SU-DHL-6 (cell line): ENCODE data around the gene PRR14L.

Experiments
- H2AFZ ChIP-seq: fragments of 200-600 bp; sonication (generic); 2 replicates; pipeline ENCODE4 v1.6.1; 2014; ENCODE audit warnings: low read depth, mild to moderate bottlenecking, moderate library complexity, mixed read lengths, antibody characterized with exemption, low read length; ENCODE audit not compliant: severe bottlenecking
- H3F3A ChIP-seq: fragments of 200-600 bp; shearing (Covaris generic); 2 replicates; pipeline ENCODE4 v1.6.0; 2016; ENCODE audit warnings: antibody characterized with exemption, mild to moderate bottlenecking; ENCODE audit not compliant: insufficient read depth
- H3K27ac ChIP-seq: fragments of 200-600 bp; sonication (generic); 2 replicates; pipeline ENCODE4 v1.5.1; 2016; ENCODE audit warnings: low read depth, mild to moderate bottlenecking, low read length, moderate library complexity, mixed read lengths
- H3K27me3 ChIP-seq: fragments of 200-600 bp; sonication (generic), shearing (Covaris generic); 2 replicates; pipeline ENCODE4 v1.6.0; 2014; ENCODE audit warnings: mild to moderate bottlenecking, low read length
- H3K36me3 ChIP-seq: fragments of 200-600 bp; sonication (generic); 2 replicates; pipeline ENCODE4 v1.6.1; 2014; ENCODE audit warnings: mild to moderate bottlenecking, low read length, mixed read lengths
- H3K4me2 ChIP-seq: fragments of 300-600, 200-600 bp; shearing (Covaris generic), sonication (generic); 2 replicates; pipeline ENCODE4 v1.6.0; 2014; ENCODE audit warnings: low read length, low read depth, mild to moderate bottlenecking; ENCODE audit not compliant: poor library complexity, severe bottlenecking
- H3K4me3 ChIP-seq: fragments of 200-600 bp; sonication (generic); 2 replicates; pipeline ENCODE4 v1.5.1; 2014; ENCODE audit warnings: antibody characterized with exemption, low read length, mild to moderate bottlenecking, mixed read lengths; ENCODE audit not compliant: insufficient read depth, poor library complexity, severe bottlenecking
- H3K79me2 ChIP-seq: fragments of 200-600 bp; sonication (generic); 2 replicates; pipeline ENCODE4 v1.6.1; 2014; ENCODE audit warnings: mild to moderate bottlenecking, low read length, moderate library complexity; ENCODE audit not compliant: insufficient read depth
- H3K9ac ChIP-seq: fragments of 200-600 bp; sonication (generic); 2 replicates; pipeline ENCODE4 v1.7.0; 2014; ENCODE audit warnings: mild to moderate bottlenecking, low read length
- H3K9me2 ChIP-seq: fragments of 200-600 bp; sonication (generic); replicated peaks from 2 replicates; pipeline ENCODE4 v1.6.1; 2014; ENCODE audit warnings: low read length; ENCODE audit not compliant: insufficient read depth
- H3K9me3 ChIP-seq: fragments of 200-600 bp; sonication (generic); 2 replicates; pipeline ENCODE4 v1.6.1; 2014; ENCODE audit warnings: low read length, mixed read lengths; ENCODE audit not compliant: insufficient read depth
- H4K20me1 ChIP-seq: fragments of 200-600 bp; sonication (generic); 2 replicates; pipeline ENCODE4 v1.6.1; 2014; ENCODE audit warnings: low read depth, mild to moderate bottlenecking, antibody characterized with exemption, low read length, moderate library complexity, mixed read lengths
- CTCF ChIP-seq: fragments of 200-600 bp; sonication (generic); IDR thresholded peaks from one replicate; pipeline ENCODE4 v1.5.1; 2017; ENCODE audit warnings: antibody characterized with exemption, mild to moderate bottlenecking, low read length, moderate library complexity; ENCODE audit not compliant: insufficient read depth, poor library complexity, severe bottlenecking
- EZH2phosphoT487 ChIP-seq: fragments of 200-600 bp; sonication (generic), shearing (Covaris generic); conservative IDR thresholded peaks from 2 replicates; pipeline ENCODE4 v1.6.1; 2018; ENCODE audit warnings: mild to moderate bottlenecking, antibody characterized with exemption, low read length, moderate library complexity, mixed read lengths

The PRR14L gene

DNA sequence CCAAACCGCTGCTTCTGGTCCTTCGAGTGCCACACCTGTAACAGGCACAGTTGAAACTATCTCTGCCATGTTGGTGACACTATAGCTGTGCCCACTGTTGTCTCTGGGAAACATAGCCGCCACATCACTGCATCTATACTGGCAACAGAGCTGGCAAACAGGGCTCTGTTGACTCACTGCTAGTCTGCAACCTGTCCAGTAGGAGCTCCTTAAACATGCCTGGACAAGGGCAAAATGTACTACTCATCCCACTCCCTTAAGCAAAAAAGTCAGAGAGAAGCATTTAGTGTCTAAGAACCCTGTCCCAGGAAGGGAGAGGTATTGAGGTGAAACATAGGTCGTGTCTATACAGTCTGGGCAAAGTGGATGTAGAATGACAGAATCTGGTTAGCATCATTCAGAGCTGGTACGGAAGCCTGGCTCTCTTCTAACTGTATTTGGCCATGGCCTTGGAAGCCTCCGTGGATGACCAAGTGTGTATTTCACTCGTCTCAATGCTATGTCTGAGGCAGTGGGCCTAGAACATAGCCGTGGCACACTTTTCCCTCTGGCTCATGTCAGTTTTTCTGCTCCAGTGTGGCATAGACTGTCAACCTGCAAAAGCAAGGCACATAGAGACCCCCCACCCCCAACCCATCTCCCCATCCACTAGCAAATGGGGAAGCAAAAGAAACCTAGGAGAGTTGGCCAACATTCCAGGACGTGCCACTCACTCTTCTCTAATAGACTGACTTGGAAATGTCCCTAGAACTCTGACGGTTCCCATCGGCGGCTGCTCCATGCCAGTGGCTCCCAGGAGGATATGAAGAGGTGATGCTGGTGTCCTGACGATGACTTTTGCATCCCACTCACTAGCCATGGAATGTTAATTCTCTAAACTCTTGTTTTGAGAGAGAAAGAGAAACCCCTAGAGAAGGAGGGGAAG lies 66.5 kb downstream of the PRR14L start:
- Histone ChIP-seq H2AFZ (no peak overlapping the region), H3K4me2 (no peak overlapping the region), H3K27me3 (no peaks in the 10 kb centered on the region), H3K36me3 (no peaks in the 10 kb centered on the region), H3K27ac (no peak overlapping the region), H3K9me3 (no peaks in the 10 kb centered on the region), H4K20me1 (no peaks in the 10 kb centered on the region), H3K4me3 (no peak overlapping the region), H3K9me2 (no peaks in the 10 kb centered on the region), H3K9ac (no peak overlapping the region), H3F3A (peaks cover 5% of the 10 kb centered on the region; the same call in 1 of the 2 replicates), H3K79me2 (no peaks in the 10 kb centered on the region)
- no peak for TF ChIP-seq EZH2phosphoT487
- TF ChIP-seq CTCF = no peak

- no peak overlapping the region for H3K27ac ChIP-seq
- H3K79me2 ChIP-seq = no peaks in the 10 kb centered on the region
- no peak overlapping the region for H3K4me3 ChIP-seq
- no peaks in the 10 kb centered on the region for H3K9me3 ChIP-seq
- H3K9ac ChIP-seq = no peak overlapping the region
- H4K20me1 ChIP-seq = no peaks in the 10 kb centered on the region
- TF ChIP-seq EZH2phosphoT487 (no peak), CTCF (no peak)
- no peak overlapping the region for H2AFZ ChIP-seq
- no peaks in the 10 kb centered on the region for H3K36me3 ChIP-seq
- H3K9me2 ChIP-seq = no peaks in the 10 kb centered on the region
- H3K4me2 ChIP-seq = no peak overlapping the region
- H3F3A ChIP-seq = peaks cover 9% of the 10 kb centered on the region; the same call in 1 of the 2 replicates
- no peaks in the 10 kb centered on the region for H3K27me3 ChIP-seq
Observed at GRCh38 chr22:31682751-31683150, 67.2 kb downstream of the PRR14L start.

- Histone ChIP-seq H3K4me2 (no peak overlapping the region), H3K36me3 (no peaks in the 10 kb centered on the region), H3K4me3 (no peak overlapping the region), H3K9me2 (no peaks in the 10 kb centered on the region), H4K20me1 (no peaks in the 10 kb centered on the region), H3K9me3 (no peaks in the 10 kb centered on the region), H3F3A (peaks cover 9% of the 10 kb centered on the region; the same call in 1 of the 2 replicates), H3K9ac (no peak overlapping the region), H2AFZ (no peak overlapping the region), H3K27ac (no peak overlapping the region), H3K27me3 (no peaks in the 10 kb centered on the region), H3K79me2 (no peaks in the 10 kb centered on the region)
- TF ChIP-seq EZH2phosphoT487 = no peak
- no peak for TF ChIP-seq CTCF
Observed at GRCh38 chr22:31681349-31682345, 68.3 kb downstream of the PRR14L start.
